ENCODE results near the gene SLC25A33.
"Not testable (repeated sequence)": the region's sequence is repeated elsewhere in the genome, so short reads cannot be mapped to it uniquely, and the experiment has no call there.

Gene SLC25A33

GRCh38 chr1:9539829-9540550, 725 bp downstream of the SLC25A33 start:
- peak; percentile 32 for DNase-seq (ENCODE audit: low spot score)

GRCh38 chr1:9542430-9542829, 3.2 kb downstream of the SLC25A33 start:
- DNase-seq (ENCODE audit: low spot score), result peak; percentile 61

- no peak for DNase-seq (ENCODE audit: low spot score)
Measured at GRCh38 chr1:9544926-9545325, 5.7 kb downstream of the SLC25A33 start.

GRCh38 chr1:9549955-9550546, 10.8 kb downstream of the SLC25A33 start:
- no peak for DNase-seq (ENCODE audit: low spot score)

- DNase-seq (ENCODE audit: low spot score), result no peak
Measured at GRCh38 chr1:9551984-9552383, 12.7 kb downstream of the SLC25A33 start.

GRCh38 chr1:9553736-9554144, 14.5 kb downstream of the SLC25A33 start:
- DNase-seq (ENCODE audit: low spot score), result no peak

- no peak for DNase-seq (ENCODE audit: low spot score)
Measured at GRCh38 chr1:9555942-9556341, 16.7 kb downstream of the SLC25A33 start.

- DNase-seq (ENCODE audit: low spot score), result no peak
Measured at GRCh38 chr1:9557624-9558023, 18.4 kb downstream of the SLC25A33 start.

- DNase-seq (ENCODE audit: low spot score), result no peak
Measured at GRCh38 chr1:9558271-9558945, 19.1 kb downstream of the SLC25A33 start.

- DNase-seq (ENCODE audit: low spot score), result no peak
Measured at GRCh38 chr1:9558946-9559545, 19.8 kb downstream of the SLC25A33 start.

GRCh38 chr1:9559673-9560072, 20.4 kb downstream of the SLC25A33 start:
- no peak for DNase-seq (ENCODE audit: low spot score)

- DNase-seq (ENCODE audit: low spot score), result not testable (repeated sequence)
Measured at GRCh38 chr1:9560090-9560489, 20.8 kb downstream of the SLC25A33 start.

- DNase-seq (ENCODE audit: low spot score), result peak; percentile 76
Measured at GRCh38 chr1:9561429-9561828, 22.2 kb downstream of the SLC25A33 start.

GRCh38 chr1:9569267-9569666, 30.0 kb downstream of the SLC25A33 start:
- no peak for DNase-seq (ENCODE audit: low spot score)

GRCh38 chr1:9570886-9571529, 31.7 kb downstream of the SLC25A33 start:
- not testable (repeated sequence) for DNase-seq (ENCODE audit: low spot score)

GRCh38 chr1:9573723-9574122, 34.5 kb downstream of the SLC25A33 start:
- DNase-seq (ENCODE audit: low spot score), result no peak

- DNase-seq (ENCODE audit: low spot score), result no peak
Measured at GRCh38 chr1:9575486-9575885, 36.2 kb downstream of the SLC25A33 start.

- DNase-seq (ENCODE audit: low spot score), result no peak
Measured at GRCh38 chr1:9576903-9577302, 37.6 kb downstream of the SLC25A33 start.

GRCh38 chr1:9577423-9577822, 38.2 kb downstream of the SLC25A33 start:
- no peak for DNase-seq (ENCODE audit: low spot score)

- DNase-seq (ENCODE audit: low spot score), result no peak
Measured at GRCh38 chr1:9580942-9581341, 41.7 kb downstream of the SLC25A33 start.

- DNase-seq (ENCODE audit: low spot score), result no peak
Measured at GRCh38 chr1:9586147-9586766, 47.0 kb downstream of the SLC25A33 start.

Measured in pons (tissue), 1 donor.